T47D (cell line): Measurements from ENCODE around the gene JPH3.
"Not testable (repeated sequence)": the region's sequence is repeated elsewhere in the genome, so short reads cannot be mapped to it uniquely, and the experiment has no call there.

Experiments used
- DNase-seq, 2 experiments: peaks; one replicate each; pipeline versions ENCODE4 v3.0.0 to v3.0.0-alpha.2; 2011 to 2012; ENCODE audit warnings: low read depth in 1 of 2, low spot score in 1 of 2
- JUND ChIP-seq: IDR thresholded peaks from 2 replicates; pipeline ENCODE4 v1.6.1; 2012; ENCODE audit warnings: low read depth
- in situ Hi-C: cut with HindIII; loops from 2 replicates; pipeline ENCODE4 v1.10.0; 2016; ENCODE audit warnings: low sequenced_read_pairs, low pct_unique_long_range_greater_than_20kb

Gene JPH3

GRCh38 chr16:87678618-87679017, 76.3 kb downstream of the JPH3 start:
- DNase-seq: no peak
- in situ Hi-C loops: no loop called here
- TF ChIP-seq JUND: no peak

DNA sequence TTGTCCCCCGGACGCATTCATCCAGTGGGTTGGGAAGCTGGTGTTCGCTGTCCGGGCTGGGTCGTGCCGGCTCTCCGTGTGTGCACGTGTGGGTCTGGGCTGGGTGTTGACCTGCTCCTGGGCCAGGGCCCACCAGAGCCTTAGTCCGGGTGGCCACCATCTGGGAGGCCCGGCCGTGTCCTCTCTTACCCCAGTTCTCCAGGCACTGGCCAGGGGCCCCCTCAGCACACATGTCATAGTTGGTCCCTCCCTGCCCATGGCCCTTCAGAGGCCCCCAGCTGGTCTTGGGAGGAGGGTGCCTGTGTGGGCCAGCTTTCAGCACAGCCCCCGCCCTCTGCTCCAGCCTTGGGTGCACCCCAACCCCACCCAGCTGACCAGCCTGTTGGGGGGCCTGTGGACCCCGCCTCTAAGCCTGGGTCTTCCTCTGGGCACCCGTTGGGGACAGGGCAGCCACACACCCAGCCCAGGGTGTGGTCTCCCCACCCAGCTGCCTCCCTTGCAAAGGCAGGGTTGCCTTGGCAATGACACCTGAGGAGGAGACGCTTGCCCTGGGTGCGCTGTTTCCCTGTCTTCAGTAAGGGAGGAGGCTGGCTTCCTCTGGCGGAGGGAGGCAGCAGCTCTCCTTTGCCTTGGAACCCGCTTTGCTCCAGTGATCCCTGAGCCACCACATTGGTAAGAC, 77.4 kb downstream of the JPH3 start:
- TF ChIP-seq JUND: no peak

GRCh38 chr16:87680272-87680644, 78.0 kb downstream of the JPH3 start:
- in situ Hi-C loops: no loop called here
- TF ChIP-seq JUND: no peak
- no peak for DNase-seq

More for the DNA sequence above, 77.4 kb downstream of the JPH3 start:
- no peak for DNase-seq
- in situ Hi-C loops: no loop called here

DNA sequence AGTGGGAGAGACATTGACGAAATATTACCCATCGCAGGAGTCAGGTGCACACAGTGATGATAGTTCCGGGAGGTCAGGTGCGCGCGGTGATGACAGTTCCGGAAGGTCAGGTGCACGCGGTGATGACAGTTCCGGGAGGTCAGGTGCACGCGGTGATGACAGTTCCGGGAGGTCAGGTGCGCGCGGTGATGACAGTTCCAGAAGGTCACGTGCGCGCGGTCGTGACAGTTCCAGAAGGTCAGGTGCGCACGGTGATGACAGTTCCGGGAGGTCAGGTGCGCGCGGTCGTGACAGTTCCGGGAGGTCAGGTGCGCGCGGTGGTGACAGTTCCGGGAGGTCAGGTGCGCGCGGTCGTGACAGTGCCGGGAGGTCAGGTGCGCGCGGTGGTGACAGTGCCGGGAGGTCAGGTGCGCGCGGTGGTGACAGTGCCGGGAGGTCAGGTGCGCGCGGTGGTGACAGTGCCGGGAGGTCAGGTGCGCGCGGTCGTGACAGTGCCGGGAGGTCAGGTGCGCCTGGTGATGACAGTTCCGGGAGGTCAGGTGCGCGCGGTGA, 78.8 kb downstream of the JPH3 start:
- in situ Hi-C loops, DNase-seq: not testable (repeated sequence)

DNA sequence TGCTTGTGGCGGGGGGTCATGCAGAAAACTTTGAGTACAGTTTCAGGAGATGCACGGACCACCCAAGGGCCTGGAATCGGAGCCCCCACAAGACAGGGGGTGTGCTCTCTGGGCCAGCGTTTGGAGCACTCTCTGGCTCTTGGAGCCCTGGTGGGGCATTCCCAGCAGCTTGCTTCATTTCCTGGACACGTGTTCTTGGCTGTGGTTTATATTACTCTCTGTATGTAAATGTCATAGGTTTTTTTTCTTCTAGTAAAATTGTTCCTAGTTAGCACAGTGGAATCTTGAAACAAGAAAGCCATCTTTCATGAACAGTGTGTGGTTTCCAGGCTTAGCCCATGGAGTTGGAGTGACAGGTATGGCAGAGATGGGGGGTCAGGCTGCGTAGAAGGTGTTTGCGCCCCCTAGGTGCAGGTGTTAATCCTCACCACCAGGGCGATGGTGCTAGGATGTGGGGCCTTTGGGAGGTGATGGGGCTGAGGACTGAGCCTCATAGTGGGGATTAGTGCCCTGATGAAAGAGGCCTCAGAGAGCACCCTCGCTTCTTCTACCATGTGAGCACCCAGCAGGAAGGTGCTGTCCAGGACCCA, 79.8 kb downstream of the JPH3 start:
- in situ Hi-C loops: no loop called here
- DNase-seq: peak in 1 of 2 experiments; percentile 25
- TF ChIP-seq JUND: no peak

DNA sequence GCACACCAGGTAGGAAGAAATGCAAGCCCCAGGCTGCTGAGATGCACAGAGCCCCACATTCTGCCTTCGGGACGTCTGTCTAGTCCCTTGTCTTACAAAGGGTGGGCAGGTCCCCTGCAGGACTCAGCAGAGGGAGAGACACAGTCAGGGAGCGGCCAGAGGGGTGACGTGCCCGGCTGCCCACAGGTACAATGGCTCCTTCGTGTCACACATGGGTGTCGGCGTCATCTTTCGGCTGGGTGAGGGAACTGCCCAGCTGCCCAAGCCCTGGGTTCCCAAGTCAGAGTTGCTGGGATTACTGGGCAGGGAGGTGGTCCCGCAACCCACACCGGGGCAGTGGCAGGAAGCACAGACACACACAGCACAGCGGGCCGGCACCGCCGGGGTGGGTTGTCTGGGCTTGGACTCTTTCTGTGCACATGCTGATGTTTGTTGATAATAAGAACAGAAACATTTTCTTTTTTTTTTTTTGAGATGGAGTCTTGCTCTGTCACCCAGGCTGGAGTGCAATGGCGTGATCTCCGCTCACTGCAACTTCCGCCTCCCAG, 80.6 kb downstream of the JPH3 start:
- in situ Hi-C loops: no loop called here
- DNase-seq: no peak
- no peak for TF ChIP-seq JUND

- in situ Hi-C loops: no loop called here
- no peak for TF ChIP-seq JUND
- DNase-seq: no peak
Observed at GRCh38 chr16:87684106-87684677, 81.9 kb downstream of the JPH3 start.

DNA sequence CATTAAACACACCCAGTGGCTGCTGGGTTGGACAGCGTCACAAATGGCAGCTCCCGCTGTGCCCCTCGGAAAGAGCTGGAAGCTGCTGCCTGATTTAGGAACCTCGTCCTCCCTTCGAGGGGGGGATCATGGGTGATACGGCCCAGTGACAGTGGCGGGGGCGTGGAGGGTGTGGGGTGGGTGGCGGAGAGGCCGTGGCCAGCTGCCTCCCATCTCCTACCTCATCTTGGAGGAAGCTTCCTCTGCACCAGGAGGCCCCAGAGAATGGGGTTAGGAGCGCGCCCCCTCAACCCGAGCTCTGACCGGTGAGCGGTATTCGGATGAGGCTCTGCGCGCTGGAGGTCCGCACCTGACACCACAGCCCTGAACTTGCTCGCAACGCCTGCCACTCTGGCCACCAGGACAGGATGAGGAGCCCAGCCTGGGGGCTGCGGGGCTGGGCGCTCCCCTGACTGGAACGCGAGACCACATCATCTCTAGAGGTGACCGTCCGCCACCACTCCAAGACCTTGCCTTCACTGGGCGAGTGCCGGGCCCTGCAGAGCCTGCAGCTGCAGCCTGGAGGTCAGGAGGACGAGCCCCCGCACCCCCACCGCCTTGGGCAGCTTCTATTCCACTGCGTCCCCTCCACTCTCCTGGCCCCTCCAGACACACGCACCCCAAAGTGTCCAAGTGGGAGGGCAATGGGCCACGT, 82.5 kb downstream of the JPH3 start:
- in situ Hi-C loops: no loop called here
- no peak for TF ChIP-seq JUND
- no peak for DNase-seq

DNA sequence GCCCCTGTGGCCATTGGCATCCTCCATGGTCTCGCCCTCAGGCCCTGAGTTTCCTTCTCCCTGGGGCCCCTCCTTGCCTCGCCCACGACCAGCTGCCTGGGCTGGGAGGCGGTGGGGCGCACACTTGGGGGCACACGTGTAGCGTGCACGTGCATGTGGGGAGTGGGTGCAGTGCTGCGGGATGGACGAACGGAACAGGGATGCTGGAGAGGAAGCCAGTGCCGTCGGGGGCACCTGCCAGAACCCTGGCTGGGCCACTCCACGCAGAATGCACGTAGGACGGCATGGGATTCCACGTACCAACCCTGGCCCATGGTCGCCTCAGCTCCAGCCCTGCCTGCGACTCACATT, 83.1 kb downstream of the JPH3 start:
- DNase-seq: no peak
- in situ Hi-C loops: no loop called here
- TF ChIP-seq JUND: no peak

DNA sequence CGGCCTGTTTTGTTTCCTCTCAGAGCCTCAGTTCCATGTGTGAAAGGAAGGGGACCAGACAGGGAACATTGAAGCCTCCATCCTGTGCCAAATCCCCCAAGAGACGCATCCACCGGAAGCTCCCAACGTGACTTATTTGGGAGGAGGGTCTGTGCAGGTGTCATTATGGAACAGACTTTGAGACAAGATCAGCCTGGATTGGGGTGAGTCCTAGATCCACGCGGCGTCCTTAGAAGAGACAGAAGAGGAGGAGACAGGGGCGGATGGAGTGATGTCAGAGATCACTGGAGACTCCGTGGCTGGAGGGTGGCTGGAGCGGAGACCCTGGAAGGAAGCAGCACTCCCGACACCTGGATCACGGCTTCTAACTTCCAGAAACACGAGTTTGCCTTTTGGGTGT, 83.5 kb downstream of the JPH3 start:
- no peak for DNase-seq
- in situ Hi-C loops: no loop called here
- TF ChIP-seq JUND: no peak

DNA sequence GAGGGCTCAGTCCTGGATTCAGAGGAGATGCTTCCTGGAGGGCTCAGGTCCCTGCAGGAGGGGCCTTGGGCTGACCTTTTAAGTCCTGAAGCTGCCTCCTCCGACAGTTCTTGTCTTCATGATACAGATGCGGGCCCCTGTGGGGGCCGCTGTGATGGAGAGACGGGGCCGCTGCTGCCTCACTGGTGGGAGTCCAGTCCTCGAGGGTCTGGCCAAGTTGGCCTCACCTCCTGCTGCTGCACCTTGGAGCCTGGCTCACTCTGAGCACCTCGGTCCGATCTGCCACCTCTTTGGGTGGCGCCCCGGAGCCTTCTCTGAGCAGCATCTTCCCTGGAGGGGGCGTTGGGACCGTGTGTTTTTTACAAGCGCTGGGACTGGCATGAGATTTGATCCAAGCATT, 84.4 kb downstream of the JPH3 start:
- in situ Hi-C loops: no loop called here
- DNase-seq: no peak
- no peak for TF ChIP-seq JUND

DNA sequence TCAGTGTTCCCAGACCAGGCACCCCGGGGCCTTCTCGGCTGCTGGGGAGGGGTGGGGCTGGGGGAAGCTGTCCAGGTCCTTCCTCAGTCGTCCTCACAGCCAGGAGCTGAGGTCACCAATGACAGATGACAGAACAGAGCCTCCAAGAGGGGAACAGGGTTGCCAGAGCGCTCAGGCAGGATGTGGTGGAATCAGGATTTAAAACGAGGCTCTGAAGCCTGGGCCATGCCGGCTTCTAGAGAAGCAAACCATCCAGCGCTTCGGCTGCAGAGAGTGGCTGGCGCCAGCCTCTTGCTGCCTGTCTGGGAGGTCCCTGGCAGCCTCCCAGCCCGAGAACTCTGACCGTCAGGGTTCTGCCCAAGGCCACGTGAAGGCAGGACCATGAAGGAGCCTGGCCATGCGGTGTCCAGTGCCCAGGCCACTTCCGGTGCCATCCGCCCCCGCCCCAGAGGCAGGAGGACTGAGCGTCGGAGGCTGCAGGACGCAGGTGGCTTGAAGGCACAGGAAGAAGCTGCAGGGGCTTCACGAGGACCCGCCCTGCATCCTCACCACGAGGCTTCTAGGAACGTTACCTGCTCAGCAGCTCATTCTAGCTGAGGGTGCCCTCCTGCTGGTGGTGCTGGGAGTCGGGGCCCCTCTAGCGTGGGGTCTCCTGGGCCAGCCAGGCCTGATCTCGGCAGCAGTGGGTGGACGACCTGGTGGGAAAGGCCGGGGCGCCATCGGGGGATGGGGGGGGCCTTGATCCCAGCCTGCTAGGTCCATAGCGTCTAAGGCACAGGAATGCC, 85.0 kb downstream of the JPH3 start:
- in situ Hi-C loops: no loop called here
- no peak for DNase-seq
- TF ChIP-seq JUND: no peak
